Measurements from ENCODE around the gene CDKAL1. TPM values are rescaled to one million over a fixed set of nuclear protein-coding genes. Genes with fewer than 3 reads are reported as not detected.

The CDKAL1 gene
- total and polyA plus RNA-seq, 2 experiments from 2014 or later: 12.2 to 13.7 TPM

- no peaks in the 10 kb centered on the region for H3K4me1 ChIP-seq (ENCODE audit: low read depth)
- H3K27ac ChIP-seq: no peak overlapping the region
- H3K36me3 ChIP-seq: no peaks in the 10 kb centered on the region
- no peak overlapping the region for H3K4me3 ChIP-seq
- no peaks in the 10 kb centered on the region for H3K27me3 ChIP-seq
- TF ChIP-seq CTCF (IDR thresholded peaks at IDR 0.05; ENCODE audit: low read depth, low read length): no peak
- H3K9me3 ChIP-seq (ENCODE audit: low read depth): no peaks in the 10 kb centered on the region
- DNase-seq (ENCODE audit: low read depth in 1 of 2, low spot score in 1 of 2): no peak
Measured at GRCh38 chr6:20565342-20565741, 31.1 kb downstream of the CDKAL1 start.

DNA sequence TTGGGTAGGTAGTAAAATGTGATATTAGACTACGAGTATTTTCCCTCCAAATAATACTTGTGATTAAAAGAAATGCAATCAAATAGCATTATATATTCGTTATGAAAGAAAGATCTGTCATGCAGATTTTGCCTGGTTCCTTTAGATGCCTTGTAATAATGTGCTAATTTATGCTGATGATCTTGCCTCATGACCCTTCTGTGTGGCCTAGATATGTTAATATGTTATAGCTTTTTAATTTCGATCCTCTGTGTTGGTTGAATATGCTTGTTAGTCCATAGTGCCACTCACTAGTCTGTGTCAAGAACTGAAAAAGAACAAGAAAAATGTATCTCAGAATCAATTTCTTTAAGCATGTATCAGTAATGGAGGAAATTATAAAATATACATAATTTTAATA lies 31.9 kb downstream of the CDKAL1 start:
- no peaks in the 10 kb centered on the region for H3K9me3 ChIP-seq (ENCODE audit: low read depth)
- H3K4me3 ChIP-seq: no peak overlapping the region
- H3K36me3 ChIP-seq: no peaks in the 10 kb centered on the region
- H3K4me1 ChIP-seq (ENCODE audit: low read depth): no peaks in the 10 kb centered on the region
- no peak for TF ChIP-seq CTCF (IDR thresholded peaks at IDR 0.05; ENCODE audit: low read depth, low read length)
- H3K27me3 ChIP-seq: no peaks in the 10 kb centered on the region
- DNase-seq (ENCODE audit: low read depth in 1 of 2, low spot score in 1 of 2): no peak
- no peak overlapping the region for H3K27ac ChIP-seq

DNA sequence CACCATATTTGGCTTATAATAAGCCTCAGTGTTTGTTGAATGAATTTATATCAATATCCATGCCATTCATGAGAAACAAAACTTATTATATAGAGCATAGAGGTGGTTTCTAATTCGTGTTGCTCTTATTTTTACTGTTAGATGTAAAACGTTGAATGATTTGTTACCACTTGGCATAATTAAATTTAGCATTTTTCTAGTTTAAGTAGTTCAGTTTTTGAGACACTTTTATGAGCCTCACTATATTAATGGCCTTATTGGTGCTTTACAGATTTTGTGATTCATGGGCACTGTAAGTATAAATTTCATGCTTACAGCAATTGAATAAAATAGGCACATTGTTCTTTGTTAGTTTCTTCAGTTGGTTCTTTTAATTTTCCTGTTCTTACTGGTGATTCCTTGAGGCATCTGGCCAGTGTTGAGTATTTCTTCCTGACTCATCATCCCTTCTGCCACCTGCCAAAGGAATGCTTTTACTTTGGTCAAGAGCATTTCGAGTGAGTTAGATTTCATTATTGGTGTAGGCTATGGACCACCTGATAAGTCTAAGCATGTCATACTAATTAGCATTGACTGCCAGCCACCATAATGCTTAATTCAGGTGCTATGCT lies 34.8 kb downstream of the CDKAL1 start:
- Histone ChIP-seq H3K27ac (no peak overlapping the region), H3K36me3 (no peaks in the 10 kb centered on the region), H3K4me1 (ENCODE audit: low read depth) (no peaks in the 10 kb centered on the region), H3K9me3 (ENCODE audit: low read depth) (no peaks in the 10 kb centered on the region), H3K4me3 (no peak overlapping the region), H3K27me3 (no peaks in the 10 kb centered on the region)
- TF ChIP-seq CTCF (IDR thresholded peaks at IDR 0.05; ENCODE audit: low read depth, low read length): no peak
- no peak for DNase-seq (ENCODE audit: low read depth in 1 of 2, low spot score in 1 of 2)

- no peak for TF ChIP-seq CTCF (IDR thresholded peaks at IDR 0.05; ENCODE audit: low read depth, low read length)
- H3K4me1 ChIP-seq (ENCODE audit: low read depth): peaks cover 8% of the 10 kb centered on the region
- no peak overlapping the region for H3K27ac ChIP-seq
- H3K4me3 ChIP-seq: no peak overlapping the region
- H3K27me3 ChIP-seq: no peaks in the 10 kb centered on the region
- no peaks in the 10 kb centered on the region for H3K9me3 ChIP-seq (ENCODE audit: low read depth)
- no peak for DNase-seq (ENCODE audit: low read depth in 1 of 2, low spot score in 1 of 2)
- no peaks in the 10 kb centered on the region for H3K36me3 ChIP-seq
Measured at GRCh38 chr6:20571261-20571660, 37.0 kb downstream of the CDKAL1 start.

DNA sequence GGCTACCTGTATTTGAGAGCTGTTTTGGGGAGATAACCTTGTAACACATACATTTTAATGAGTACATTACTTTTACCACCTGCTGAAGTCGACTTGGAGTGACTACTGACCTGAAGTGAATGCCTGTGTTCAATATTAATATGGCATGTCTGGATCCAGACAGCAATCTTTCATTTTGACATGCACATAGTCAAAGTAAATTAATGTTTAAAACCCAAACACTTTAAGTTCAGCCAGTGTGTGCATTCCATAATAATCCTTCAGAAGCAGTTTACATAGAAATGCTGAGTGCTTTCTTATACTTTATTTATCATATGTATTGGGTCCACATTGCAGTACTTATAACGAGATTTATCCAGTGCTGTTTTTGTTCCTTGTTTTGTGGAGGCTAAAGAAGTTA lies 38.0 kb downstream of the CDKAL1 start:
- no peaks in the 10 kb centered on the region for H3K27me3 ChIP-seq
- H3K27ac ChIP-seq: no peak overlapping the region
- no peak overlapping the region for H3K4me3 ChIP-seq
- no peak for DNase-seq (ENCODE audit: low read depth in 1 of 2, low spot score in 1 of 2)
- no peak for TF ChIP-seq CTCF (IDR thresholded peaks at IDR 0.05; ENCODE audit: low read depth, low read length)
- no peaks in the 10 kb centered on the region for H3K36me3 ChIP-seq
- H3K4me1 ChIP-seq (ENCODE audit: low read depth): peaks cover 8% of the 10 kb centered on the region
- H3K9me3 ChIP-seq (ENCODE audit: low read depth): no peaks in the 10 kb centered on the region

Data from cardiac muscle cell (in vitro differentiated cells and primary cell).